ENCODE data around the gene NOTCH2NLA. TPM values are rescaled to one million over a fixed set of nuclear protein-coding genes. Genes with fewer than 3 reads are reported as not detected.
"Not testable (repeated sequence)": the region's sequence is repeated elsewhere in the genome, so short reads cannot be mapped to it uniquely, and the experiment has no call there.

NOTCH2NLA gene
- total RNA-seq, 2 experiments from 2014 or later: 19.2 to 20.2 TPM

- H3K4me1 Mint-ChIP-seq; intact Hi-C loops (cut with DNase I, micrococcal nuclease); CTCF ChIA-PET; POLR2A ChIA-PET; H3K4me3 Mint-ChIP-seq; H3K9me3 Mint-ChIP-seq (ENCODE audit: low read depth); H3K36me3 Mint-ChIP-seq (ENCODE audit: low read depth); DNase-seq; H3K27me3 Mint-ChIP-seq; ATAC-seq; H3K27ac Mint-ChIP-seq: not testable (repeated sequence)
Observed at GRCh38 chr1:146254569-146255197, 25.9 kb upstream of the NOTCH2NLA start.

- DNase-seq; H3K27me3 Mint-ChIP-seq; intact Hi-C loops (cut with DNase I, micrococcal nuclease); H3K27ac Mint-ChIP-seq; H3K4me1 Mint-ChIP-seq; POLR2A ChIA-PET; H3K9me3 Mint-ChIP-seq (ENCODE audit: low read depth); CTCF ChIA-PET; ATAC-seq; H3K4me3 Mint-ChIP-seq; H3K36me3 Mint-ChIP-seq (ENCODE audit: low read depth): not testable (repeated sequence)
Observed at GRCh38 chr1:146253249-146253855, 24.5 kb upstream of the NOTCH2NLA start.

GRCh38 chr1:146251523-146251922 lies 22.7 kb upstream of the NOTCH2NLA start:
- POLR2A ChIA-PET; DNase-seq; H3K36me3 Mint-ChIP-seq (ENCODE audit: low read depth); ATAC-seq; H3K27ac Mint-ChIP-seq; H3K4me3 Mint-ChIP-seq; H3K27me3 Mint-ChIP-seq; intact Hi-C loops (cut with DNase I, micrococcal nuclease); H3K4me1 Mint-ChIP-seq; CTCF ChIA-PET; H3K9me3 Mint-ChIP-seq (ENCODE audit: low read depth): not testable (repeated sequence)

GRCh38 chr1:146248643-146249042 lies 19.8 kb upstream of the NOTCH2NLA start:
- ATAC-seq: peak; percentile 85
- CTCF ChIA-PET; H3K27ac Mint-ChIP-seq; POLR2A ChIA-PET; DNase-seq; intact Hi-C loops (cut with DNase I, micrococcal nuclease); H3K4me3 Mint-ChIP-seq; H3K36me3 Mint-ChIP-seq (ENCODE audit: low read depth); H3K27me3 Mint-ChIP-seq; H3K9me3 Mint-ChIP-seq (ENCODE audit: low read depth); H3K4me1 Mint-ChIP-seq: not testable (repeated sequence)

GRCh38 chr1:146236626-146237025 lies 7.8 kb upstream of the NOTCH2NLA start:
- H3K27ac Mint-ChIP-seq, POLR2A ChIA-PET: not testable (repeated sequence)

GRCh38 chr1:146236026-146236601 lies 7.3 kb upstream of the NOTCH2NLA start:
- POLR2A ChIA-PET: not testable (repeated sequence)

More at GRCh38 chr1:146236626-146237025, 7.8 kb upstream of the NOTCH2NLA start:
- CTCF ChIA-PET; intact Hi-C loops (cut with DNase I, micrococcal nuclease); DNase-seq; H3K36me3 Mint-ChIP-seq (ENCODE audit: low read depth); H3K9me3 Mint-ChIP-seq (ENCODE audit: low read depth); H3K4me1 Mint-ChIP-seq; H3K27me3 Mint-ChIP-seq; H3K4me3 Mint-ChIP-seq; ATAC-seq: not testable (repeated sequence)

GRCh38 chr1:146228144-146228682 lies 608 bp downstream of the NOTCH2NLA start:
- CTCF ChIA-PET; intact Hi-C loops (cut with DNase I, micrococcal nuclease); H3K27me3 Mint-ChIP-seq; H3K9me3 Mint-ChIP-seq (ENCODE audit: low read depth); POLR2A ChIA-PET; H3K27ac Mint-ChIP-seq; H3K36me3 Mint-ChIP-seq (ENCODE audit: low read depth); H3K4me1 Mint-ChIP-seq: not testable (repeated sequence)
- ATAC-seq: peak; percentile 36
- peak overlapping the region; percentile 75 for H3K4me3 Mint-ChIP-seq
- DNase-seq: peak; percentile 13

More at GRCh38 chr1:146236026-146236601, 7.3 kb upstream of the NOTCH2NLA start:
- intact Hi-C loops (cut with DNase I, micrococcal nuclease); H3K27ac Mint-ChIP-seq; H3K4me3 Mint-ChIP-seq; CTCF ChIA-PET; H3K36me3 Mint-ChIP-seq (ENCODE audit: low read depth); H3K27me3 Mint-ChIP-seq; H3K9me3 Mint-ChIP-seq (ENCODE audit: low read depth); DNase-seq; ATAC-seq; H3K4me1 Mint-ChIP-seq: not testable (repeated sequence)

- DNase-seq; H3K4me3 Mint-ChIP-seq; CTCF ChIA-PET; H3K27me3 Mint-ChIP-seq; H3K36me3 Mint-ChIP-seq (ENCODE audit: low read depth); H3K27ac Mint-ChIP-seq; POLR2A ChIA-PET; H3K4me1 Mint-ChIP-seq; intact Hi-C loops (cut with DNase I, micrococcal nuclease); H3K9me3 Mint-ChIP-seq (ENCODE audit: low read depth); ATAC-seq: not testable (repeated sequence)
Observed at GRCh38 chr1:146174531-146174930, 54.3 kb downstream of the NOTCH2NLA start.

- H3K27me3 Mint-ChIP-seq; H3K36me3 Mint-ChIP-seq (ENCODE audit: low read depth); POLR2A ChIA-PET; intact Hi-C loops (cut with DNase I, micrococcal nuclease); H3K27ac Mint-ChIP-seq; H3K4me3 Mint-ChIP-seq; CTCF ChIA-PET; H3K9me3 Mint-ChIP-seq (ENCODE audit: low read depth); ATAC-seq; H3K4me1 Mint-ChIP-seq; DNase-seq: not testable (repeated sequence)
Observed at GRCh38 chr1:146167740-146168139, 61.1 kb downstream of the NOTCH2NLA start.

- ATAC-seq; H3K36me3 Mint-ChIP-seq (ENCODE audit: low read depth); DNase-seq; CTCF ChIA-PET; H3K27me3 Mint-ChIP-seq; H3K4me3 Mint-ChIP-seq; H3K4me1 Mint-ChIP-seq; POLR2A ChIA-PET; intact Hi-C loops (cut with DNase I, micrococcal nuclease); H3K9me3 Mint-ChIP-seq (ENCODE audit: low read depth); H3K27ac Mint-ChIP-seq: not testable (repeated sequence)
Observed at GRCh38 chr1:146167273-146167672, 61.5 kb downstream of the NOTCH2NLA start.

GRCh38 chr1:146144465-146144864 lies 84.4 kb downstream of the NOTCH2NLA start, which contains the start of gene NBPF10:
Gene NBPF10 (minus strand): TSS chr1:146144804. CDS start chr1:146144769, 35 bp downstream.
- H3K4me3 Mint-ChIP-seq; H3K4me1 Mint-ChIP-seq; CTCF ChIA-PET; H3K9me3 Mint-ChIP-seq (ENCODE audit: low read depth); H3K27me3 Mint-ChIP-seq; H3K36me3 Mint-ChIP-seq (ENCODE audit: low read depth); intact Hi-C loops (cut with DNase I, micrococcal nuclease); ATAC-seq; POLR2A ChIA-PET; H3K27ac Mint-ChIP-seq: not testable (repeated sequence)
- DNase-seq: peak; percentile 5
